Measurements from ENCODE around the gene NXPE2. TPM values are rescaled to one million over a fixed set of nuclear protein-coding genes. Genes with fewer than 3 reads are reported as not detected.
A peak's percentile ranks its signal among the peaks of the same experiment; 100 is the strongest.

NXPE2 gene
- total RNA-seq, 2 donors from 2014 or later, result 0.18 TPM; not detected in 1

GRCh38 chr11:114725623-114726022, 47.3 kb downstream of the NXPE2 start:
- H3K4me3 Mint-ChIP-seq, result no peak overlapping the region
- H3K27ac Mint-ChIP-seq, result no peak overlapping the region
- no peaks in the 10 kb centered on the region for H3K4me1 Mint-ChIP-seq
- H3K9me3 ChIP-seq (ENCODE audit: control insufficient read depth, low read length), result no peaks in the 10 kb centered on the region
- H3K27me3 ChIP-seq (ENCODE audit: control insufficient read depth, insufficient read depth, low read length, poor library complexity, severe bottlenecking), result no peaks in the 10 kb centered on the region
- no peaks in the 10 kb centered on the region for H3K4me1 ChIP-seq (ENCODE audit: control insufficient read depth, insufficient read depth, low read length)
- H3K9me3 Mint-ChIP-seq, result no peaks in the 10 kb centered on the region
- H3K9ac ChIP-seq (ENCODE audit: extremely low read depth, low read length, poor library complexity, severe bottlenecking), result no peak overlapping the region
- H3K36me3 Mint-ChIP-seq (ENCODE audit: low read depth), result no peaks in the 10 kb centered on the region
- H3K4me3 ChIP-seq (ENCODE audit: low read length), result no peak overlapping the region
- TF ChIP-seq CTCF (conservative IDR thresholded peaks at IDR 0.05), result no peak
- WGBS, 2 experiments (ENCODE audit: insufficient coverage in 1 of 2, insufficient read length in 1 of 2), result 92 to 100% methylated on average over 1 of the region's 1 CpG
- peaks cover 9% of the 10 kb centered on the region for H3K27me3 Mint-ChIP-seq (ENCODE audit: insufficient read depth)
- no peak for DNase-seq
- H3K27ac ChIP-seq (ENCODE audit: low read depth, low read length), result no peak overlapping the region
- H3K36me3 ChIP-seq (ENCODE audit: control insufficient read depth, insufficient read depth, low read length), result no peaks in the 10 kb centered on the region

GRCh38 chr11:114736806-114737205, 58.5 kb downstream of the NXPE2 start:
- Histone ChIP-seq H3K4me1 (ENCODE audit: control insufficient read depth, insufficient read depth, low read length) (no peaks in the 10 kb centered on the region), H3K36me3 (ENCODE audit: control insufficient read depth, insufficient read depth, low read length) (no peaks in the 10 kb centered on the region), H3K27me3 (ENCODE audit: control insufficient read depth, insufficient read depth, low read length, poor library complexity, severe bottlenecking) (peaks cover 13% of the 10 kb centered on the region), H3K27ac (ENCODE audit: low read depth, low read length) (no peak overlapping the region), H3K4me3 (ENCODE audit: low read length) (no peak overlapping the region), H3K9me3 (ENCODE audit: control insufficient read depth, low read length) (no peaks in the 10 kb centered on the region), H3K9ac (ENCODE audit: extremely low read depth, low read length, poor library complexity, severe bottlenecking) (no peak overlapping the region)
- no peaks in the 10 kb centered on the region for H3K4me1 Mint-ChIP-seq
- no peaks in the 10 kb centered on the region for H3K36me3 Mint-ChIP-seq (ENCODE audit: low read depth)
- H3K4me3 Mint-ChIP-seq, result no peak overlapping the region
- peaks cover 5% of the 10 kb centered on the region for H3K27me3 Mint-ChIP-seq (ENCODE audit: insufficient read depth)
- H3K27ac Mint-ChIP-seq, result no peak overlapping the region
- DNase-seq, result no peak
- TF ChIP-seq CTCF (conservative IDR thresholded peaks at IDR 0.05), result no peak
- peaks cover 12% of the 10 kb centered on the region for H3K9me3 Mint-ChIP-seq
- WGBS, 2 experiments (ENCODE audit: insufficient coverage in 1 of 2, insufficient read length in 1 of 2), result 88 to 96% methylated on average over 2 to 4 of the region's 4 CpGs

GRCh38 chr11:114738954-114739353, 60.6 kb downstream of the NXPE2 start:
- H3K36me3 Mint-ChIP-seq (ENCODE audit: low read depth), result no peaks in the 10 kb centered on the region

More at GRCh38 chr11:114738954-114739353, 60.6 kb downstream of the NXPE2 start:
- Histone ChIP-seq H3K27ac (ENCODE audit: low read depth, low read length) (no peak overlapping the region), H3K9ac (ENCODE audit: extremely low read depth, low read length, poor library complexity, severe bottlenecking) (no peak overlapping the region), H3K4me1 (ENCODE audit: control insufficient read depth, insufficient read depth, low read length) (no peaks in the 10 kb centered on the region), H3K9me3 (ENCODE audit: control insufficient read depth, low read length) (no peaks in the 10 kb centered on the region), H3K36me3 (ENCODE audit: control insufficient read depth, insufficient read depth, low read length) (no peaks in the 10 kb centered on the region), H3K4me3 (ENCODE audit: low read length) (no peak overlapping the region), H3K27me3 (ENCODE audit: control insufficient read depth, insufficient read depth, low read length, poor library complexity, severe bottlenecking) (peaks cover 13% of the 10 kb centered on the region)
- Mint-ChIP-seq H3K4me3 (no peak overlapping the region), H3K9me3 (peaks cover 12% of the 10 kb centered on the region), H3K27me3 (ENCODE audit: insufficient read depth) (peaks cover 3% of the 10 kb centered on the region), H3K27ac (no peak overlapping the region), H3K4me1 (no peaks in the 10 kb centered on the region)
- peak; percentile 75 for DNase-seq
- TF ChIP-seq CTCF (conservative IDR thresholded peaks at IDR 0.05), result peak; percentile 90
